Stimulated activated CD4-positive, alpha-beta T cell treated with anti-CD3 and anti-CD28 coated beads, TNF-alpha, amount 100 ng/mL, for 24 hours (primary cell): Measurements from ENCODE around the gene NDNF.

Source experiments
- DNase-seq, 3 experiments: peaks; one replicate each; pipeline ENCODE4 v3.0.0-alpha.2; 2020; ENCODE audit warnings: low read depth in 3 of 3

The NDNF gene

DNA sequence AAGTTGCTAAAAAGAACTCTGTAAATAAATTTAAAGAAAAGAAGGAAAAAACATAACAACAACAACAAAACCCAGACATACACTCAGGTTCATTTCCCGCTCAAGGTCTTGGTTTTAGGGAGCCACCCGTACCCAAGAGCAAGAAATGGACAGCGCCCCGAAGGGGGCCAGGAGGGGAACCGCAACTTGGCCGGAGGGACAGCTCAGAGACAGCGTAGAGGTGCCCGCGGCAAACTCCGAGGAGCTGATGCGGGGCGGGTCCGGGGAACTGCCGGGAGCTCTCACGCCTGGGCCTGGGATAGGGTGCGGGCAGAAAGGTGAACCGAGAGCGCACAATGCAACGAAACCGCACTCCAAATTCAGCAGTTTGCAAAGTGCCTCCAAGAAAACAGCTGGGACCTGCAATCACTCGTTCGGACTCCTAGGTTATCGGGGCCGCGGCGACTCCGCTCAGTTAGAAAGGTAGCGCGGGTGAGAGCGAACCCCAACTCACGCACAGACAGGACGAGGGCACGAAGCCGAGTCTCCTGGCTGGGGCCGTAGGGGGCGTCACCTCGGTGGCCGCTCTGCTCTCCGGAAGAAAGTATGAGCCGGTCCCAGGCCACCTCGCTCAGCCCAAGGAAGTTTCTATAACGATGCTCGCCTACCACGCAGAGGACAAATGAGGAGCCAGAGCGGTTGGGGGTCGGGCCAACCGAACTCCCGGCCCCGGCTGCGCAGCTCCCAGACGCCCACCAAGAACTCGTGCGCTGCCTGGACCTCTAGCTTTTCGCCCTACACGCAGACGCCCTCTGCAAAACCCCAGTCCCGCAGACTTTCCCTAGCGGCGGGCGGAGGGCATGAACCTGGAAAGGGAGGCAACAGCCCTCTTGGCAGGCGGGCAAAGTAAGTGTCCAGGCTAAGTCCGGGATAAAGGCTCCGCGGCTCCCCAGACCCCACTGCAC is 1.4 kb downstream of the NDNF start:
- peak in 1 of 3 experiments; percentile 4 for DNase-seq

DNA sequence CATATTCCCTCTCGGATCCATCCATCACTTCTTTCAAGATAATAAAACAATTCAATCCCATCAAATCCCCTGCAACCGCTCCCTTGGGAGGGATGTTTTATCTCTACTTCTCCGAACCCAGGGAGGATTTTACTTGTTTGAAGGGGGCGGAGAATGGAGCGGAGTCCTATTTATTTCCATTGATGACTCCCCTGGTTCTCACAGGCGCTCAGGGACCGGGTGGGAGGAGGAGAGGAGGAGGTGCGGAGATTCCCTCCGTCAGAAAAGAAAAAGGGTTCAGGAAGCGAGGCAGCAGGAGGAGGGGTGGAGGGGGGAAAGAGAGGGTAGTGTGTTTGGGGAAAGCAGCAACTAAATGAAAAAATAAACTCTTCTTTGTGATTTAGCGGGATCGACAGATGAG is 2.1 kb downstream of the NDNF start:
- DNase-seq: no peak

DNA sequence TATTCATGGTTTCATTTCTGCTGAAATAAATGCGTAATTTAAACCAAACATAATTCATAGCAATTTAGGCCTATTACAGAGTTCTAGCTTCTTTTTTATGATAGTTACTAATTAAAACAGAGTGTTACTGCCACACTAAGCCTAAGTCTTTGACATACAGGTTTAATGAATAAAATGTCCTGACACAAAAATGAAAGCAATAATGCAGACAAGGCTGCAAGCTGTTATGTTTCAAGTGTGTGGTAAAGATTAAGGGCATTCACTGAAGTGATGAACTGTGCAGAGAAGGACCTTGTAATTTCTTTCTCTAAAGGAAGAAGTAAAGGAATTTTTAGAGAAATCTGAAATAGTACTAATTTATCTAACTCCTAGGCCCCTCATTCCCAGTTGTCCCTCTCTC is 2.9 kb downstream of the NDNF start:
- DNase-seq: no peak

DNA sequence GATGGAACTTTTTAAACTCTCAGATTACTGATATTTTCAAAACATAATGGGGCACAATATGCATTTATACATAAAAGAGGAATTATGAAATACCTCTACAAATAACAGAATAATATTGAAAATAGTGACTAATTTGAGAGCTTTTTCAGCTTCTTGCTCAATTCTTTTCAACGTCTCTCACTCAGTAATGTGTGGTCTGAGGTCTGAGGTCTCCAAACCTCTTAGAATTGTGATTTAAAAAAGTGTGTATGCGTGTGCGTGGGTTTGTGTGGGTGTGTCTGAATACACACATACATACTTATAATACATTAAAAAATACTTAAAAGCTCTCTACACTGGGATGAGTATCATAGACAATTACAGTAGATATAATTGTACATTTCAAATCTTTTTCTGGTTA is 7.9 kb downstream of the NDNF start:
- DNase-seq: no peak

DNA sequence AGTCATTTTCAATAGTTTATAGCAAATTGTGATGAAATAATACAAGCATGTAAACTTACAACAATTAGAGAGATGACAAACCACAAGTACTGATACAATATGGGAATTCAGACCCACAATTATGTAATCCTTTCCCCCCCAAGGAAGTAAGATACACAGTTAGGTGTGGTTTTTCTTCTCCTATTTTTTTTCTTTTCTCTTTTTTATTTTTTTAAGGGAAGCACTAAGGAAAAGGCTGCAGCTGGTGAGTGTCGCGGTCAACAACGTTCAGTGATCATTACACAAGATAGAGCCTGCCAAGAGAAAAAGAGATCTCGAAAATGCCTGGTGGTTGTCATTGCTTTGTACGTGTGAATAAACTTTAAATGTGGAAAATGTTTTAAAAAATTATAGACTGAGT is 9.8 kb downstream of the NDNF start:
- DNase-seq: no peak

DNA sequence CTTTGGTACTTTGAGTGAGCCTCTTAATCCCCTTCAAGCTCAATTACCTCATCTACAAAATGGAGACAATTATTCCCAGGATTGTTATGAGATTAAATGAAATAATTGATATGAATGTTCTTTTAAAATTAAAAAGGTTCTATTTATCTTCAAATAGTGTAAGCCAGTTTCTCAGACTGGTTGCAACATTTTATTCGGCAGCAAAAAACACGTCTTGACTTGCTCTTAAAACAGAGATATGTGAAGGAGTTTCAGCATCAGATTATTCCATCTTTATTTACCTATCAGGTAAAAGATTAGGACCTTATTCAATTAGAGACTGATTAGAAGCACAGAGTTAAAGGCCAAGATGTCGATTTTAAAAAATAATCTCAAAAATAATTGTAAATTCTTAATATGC is 10.5 kb downstream of the NDNF start:
- no peak for DNase-seq

DNA sequence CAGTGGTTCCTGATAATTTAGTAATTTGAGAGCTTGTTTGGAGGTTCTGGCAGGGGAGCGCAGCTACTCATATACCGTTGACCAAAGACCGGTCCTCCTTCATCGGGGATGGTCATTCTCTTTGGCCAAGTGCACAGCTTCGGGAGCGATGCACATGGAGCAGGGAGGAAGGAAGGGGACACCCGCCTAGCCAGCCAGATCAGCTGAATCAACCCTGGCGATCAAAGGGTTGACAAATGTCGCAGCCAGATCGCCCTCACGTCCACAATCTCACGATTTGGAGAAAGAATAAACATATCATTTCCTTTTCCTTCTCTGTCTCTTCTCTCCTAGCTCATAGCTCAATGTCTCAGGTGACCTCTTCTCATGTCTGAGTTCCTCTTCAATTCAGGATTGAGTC is 11.1 kb downstream of the NDNF start:
- DNase-seq: no peak

DNA sequence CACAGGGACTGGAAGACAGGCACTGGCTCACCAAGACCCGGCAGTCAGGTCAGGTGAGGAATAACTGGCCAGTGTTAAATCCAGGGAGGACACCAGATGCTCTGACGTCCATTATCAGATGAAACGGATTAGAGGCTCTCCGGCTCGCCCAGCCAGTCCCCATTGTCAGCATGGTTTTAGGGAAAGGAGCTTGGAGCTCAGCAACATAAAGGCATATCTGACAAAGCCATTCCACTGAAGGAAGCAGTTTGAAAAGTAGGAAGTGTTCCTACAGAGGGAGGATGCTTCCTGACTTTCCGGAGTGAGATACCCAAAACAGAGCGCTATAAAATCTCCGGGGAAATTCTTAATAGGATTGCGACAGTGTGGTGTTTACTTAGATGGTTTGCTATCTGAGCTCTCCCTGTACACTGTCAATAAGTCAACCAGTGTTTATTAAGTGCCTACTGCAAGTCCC is 14.8 kb downstream of the NDNF start:
- DNase-seq: no peak

DNA sequence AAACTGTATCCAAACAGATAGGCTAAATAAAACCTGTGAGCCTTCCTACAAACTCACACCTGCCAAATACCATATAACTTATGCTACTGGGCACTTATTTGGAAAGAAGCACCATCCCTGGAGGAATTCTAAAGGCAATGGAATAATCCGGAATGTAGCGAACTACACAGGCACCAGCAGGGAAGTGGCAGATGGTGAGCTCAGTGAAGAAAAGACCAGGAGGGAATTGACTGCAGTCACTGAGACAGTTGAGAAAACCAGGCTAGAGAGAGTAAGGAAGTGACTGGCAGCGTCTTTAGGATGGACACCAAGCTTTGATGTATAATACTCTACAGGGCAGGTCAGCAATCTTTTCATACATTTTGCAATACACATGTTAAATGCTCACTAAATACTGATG is 16.3 kb downstream of the NDNF start:
- DNase-seq: no peak

DNA sequence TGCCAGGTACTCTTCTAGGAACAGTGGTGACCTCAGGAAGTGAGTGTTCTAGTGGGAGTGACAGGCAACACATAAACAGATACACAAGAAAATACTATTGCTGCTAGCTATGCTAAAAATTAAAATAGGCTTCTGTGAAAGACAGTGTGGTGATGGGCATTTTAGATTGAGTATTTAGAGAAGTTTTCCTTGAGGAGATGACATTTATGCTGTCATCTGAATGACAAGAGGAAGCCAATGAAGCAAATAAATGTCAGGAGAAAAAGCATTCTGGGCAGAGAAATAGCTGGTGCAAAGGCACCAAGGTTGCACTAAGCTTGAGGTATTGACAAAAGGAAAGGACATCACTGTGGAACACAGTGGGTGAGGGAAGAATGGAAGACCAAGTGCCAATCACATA is 18.0 kb downstream of the NDNF start:
- no peak for DNase-seq

DNA sequence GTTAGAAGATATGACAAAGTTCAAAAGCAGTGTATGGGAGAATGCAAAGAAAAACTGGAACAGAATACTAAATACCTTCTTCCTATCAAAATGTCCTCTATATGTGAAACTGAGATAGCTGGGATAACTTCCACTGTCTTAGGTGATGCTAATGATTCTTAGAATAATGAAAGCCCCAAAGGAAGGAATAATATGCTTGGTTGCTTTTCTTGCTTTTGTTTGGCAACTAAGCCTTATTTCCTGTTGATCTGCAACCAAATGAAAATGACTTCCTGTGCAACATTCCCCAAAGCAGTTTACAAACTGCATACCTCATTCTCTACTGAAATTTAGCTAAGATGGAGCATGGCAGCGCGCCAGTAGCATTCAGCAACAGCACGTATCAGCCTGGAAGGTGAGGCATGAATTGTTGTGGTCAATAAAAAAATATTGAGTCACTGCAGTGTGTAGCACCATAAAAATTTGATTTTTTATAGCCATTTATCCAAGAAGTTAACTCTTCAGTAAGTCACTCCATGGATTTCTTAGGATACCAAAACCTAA is 18.7 kb downstream of the NDNF start:
- no peak for DNase-seq

DNA sequence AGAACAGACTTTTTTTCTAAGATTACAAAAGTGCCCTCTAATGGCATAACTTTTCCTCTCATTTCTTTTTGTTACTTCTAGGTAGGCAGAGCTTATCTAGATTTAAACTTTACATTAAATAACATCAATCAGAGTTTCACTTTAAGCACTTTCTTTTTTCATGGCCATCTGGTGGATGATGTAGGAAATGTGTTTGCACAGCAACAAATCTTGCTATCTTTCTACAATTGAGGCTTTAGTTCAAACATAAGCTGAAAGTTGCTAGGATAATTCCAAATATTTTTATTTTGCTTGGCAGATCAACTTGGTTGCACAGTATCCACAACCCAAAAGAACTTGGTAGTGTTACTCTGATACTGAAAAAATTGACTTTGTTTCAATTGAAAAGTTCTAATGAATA is 22.0 kb downstream of the NDNF start:
- no peak for DNase-seq

DNA sequence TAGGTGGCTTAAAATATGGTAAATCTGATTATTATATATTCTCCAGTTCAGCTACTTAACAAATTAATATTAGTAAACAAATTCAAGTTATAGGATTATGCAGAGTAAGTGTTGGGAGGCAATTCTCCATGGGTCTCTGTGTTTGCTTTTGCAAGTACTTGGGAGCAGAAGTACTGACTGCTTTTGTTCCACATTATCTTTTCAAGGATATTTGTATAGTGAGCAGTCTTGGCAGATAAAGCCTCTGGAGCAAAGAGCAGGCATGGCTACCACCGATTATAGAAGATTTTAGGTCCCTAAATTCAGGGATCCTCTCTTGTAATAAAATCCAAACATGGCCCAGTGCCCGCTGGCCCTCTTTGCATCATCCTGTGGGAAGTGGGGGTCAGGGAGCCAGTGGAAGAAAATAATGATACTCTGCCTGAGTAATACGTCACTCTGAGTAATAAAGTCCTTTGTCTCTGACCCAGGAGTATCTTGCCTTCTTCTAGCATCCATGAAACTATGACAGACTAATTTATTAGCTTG is 23.2 kb downstream of the NDNF start:
- no peak for DNase-seq

DNA sequence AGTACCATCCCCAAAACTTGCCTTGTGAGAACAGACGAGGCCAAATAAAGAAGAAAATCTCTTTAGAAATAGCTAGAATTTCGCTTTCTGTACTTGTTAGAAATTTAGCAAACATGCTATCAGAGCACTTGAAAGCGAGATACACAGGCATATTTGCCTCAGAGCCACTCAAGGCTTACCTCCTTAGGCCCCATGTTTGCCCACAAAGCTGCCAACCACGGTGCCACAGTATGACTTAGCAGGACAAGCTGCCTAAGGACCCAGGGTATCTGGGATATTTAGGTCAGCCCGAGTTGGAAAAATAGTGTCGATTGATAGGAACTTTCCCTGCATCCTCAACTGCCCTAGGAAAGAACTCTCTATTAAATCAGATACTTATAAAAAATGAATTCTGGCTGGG is 24.2 kb downstream of the NDNF start:
- no peak for DNase-seq

DNA sequence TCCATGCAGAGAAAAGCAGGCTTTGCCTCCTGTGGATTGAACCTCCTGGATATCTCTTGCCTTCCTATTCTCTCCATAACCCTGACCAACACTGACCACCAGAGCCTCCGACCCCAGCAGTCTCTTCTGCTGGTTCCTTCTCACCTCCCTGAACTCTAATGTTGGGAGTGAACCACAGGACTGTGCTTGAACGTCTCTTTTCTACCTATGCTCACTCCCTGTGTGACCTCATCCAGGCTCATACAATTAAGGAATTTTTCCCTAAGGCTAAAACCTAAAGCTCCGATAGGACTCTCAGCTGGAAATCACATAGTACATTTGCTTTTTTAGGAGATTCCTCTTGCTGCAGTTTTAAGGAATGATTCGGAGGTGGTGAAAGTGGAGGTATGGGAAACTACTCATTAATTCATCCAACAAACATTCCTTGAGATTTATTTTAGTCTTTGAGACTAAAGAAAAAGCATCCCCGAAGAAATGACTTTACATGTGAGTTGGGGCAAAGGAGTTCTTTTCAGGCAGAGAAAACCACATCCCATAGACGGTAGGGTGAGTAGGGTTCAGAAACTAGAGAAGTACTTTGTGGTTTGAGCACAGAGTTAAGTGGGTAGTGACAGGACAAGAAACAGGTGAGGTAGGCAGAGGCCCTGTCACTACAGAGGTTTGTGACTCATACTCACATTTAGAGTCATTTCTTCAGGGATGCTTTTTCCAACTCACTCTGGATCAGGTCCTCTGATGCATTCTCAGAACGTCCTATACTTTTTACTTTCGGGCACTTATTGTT is 30.8 kb downstream of the NDNF start:
- peak in 1 of 3 experiments; percentile 11 for DNase-seq

DNA sequence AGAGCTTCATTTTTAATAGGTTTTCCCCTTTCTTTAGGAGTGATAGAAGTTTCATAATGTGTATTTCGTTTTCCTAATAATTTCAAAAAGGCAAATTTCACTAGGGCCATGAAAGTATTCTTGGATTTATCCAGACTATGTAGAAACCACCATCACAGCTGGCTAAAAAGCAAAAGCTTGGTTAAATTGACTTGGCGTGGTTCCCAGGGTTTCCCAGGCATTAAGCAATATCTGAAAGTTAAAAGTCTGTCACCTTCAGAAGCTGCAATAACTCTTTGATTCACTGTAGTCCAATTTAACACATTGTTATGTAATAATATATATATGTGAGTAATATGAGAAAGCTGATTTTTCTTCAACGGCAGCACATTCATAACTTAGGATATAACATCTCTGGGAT is 38.3 kb downstream of the NDNF start:
- DNase-seq: no peak

DNA sequence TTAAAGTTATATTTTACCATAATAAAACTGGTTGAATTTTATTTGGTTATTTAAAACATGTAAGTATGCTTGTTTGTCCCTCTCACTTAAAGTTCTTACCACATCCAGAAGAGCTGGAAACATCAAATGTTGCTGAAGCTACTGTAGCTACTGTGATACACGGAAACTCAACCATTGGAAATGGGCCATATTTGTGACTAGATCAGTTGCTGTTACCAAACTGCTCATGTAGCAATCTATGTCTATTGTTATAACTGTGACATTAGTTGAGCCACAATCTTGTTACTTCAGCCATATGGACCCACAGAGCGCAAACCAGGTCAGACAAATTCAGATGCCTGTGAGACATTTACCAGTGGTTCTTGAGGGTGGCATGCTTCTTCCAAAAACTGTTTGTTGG is 41.6 kb downstream of the NDNF start:
- no peak for DNase-seq

DNA sequence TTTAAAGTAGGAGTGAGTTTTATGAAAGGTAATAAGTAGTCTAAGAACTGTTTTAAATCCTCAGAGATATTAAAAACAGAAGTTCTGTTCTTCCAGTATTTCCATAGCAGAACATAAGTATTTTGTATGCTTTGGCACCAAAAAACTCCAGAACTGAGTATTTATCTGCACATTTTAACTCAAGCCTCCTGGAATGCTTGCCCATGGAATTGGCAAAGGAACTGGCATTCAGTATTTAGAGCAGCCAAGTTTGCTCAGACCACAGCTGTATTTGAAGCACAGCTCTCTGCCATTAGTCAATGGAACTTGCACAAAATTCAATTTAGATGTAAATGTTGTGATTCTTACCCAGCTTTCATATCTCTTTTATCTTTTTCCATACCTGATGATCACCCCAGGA is 42.2 kb downstream of the NDNF start:
- no peak for DNase-seq

DNA sequence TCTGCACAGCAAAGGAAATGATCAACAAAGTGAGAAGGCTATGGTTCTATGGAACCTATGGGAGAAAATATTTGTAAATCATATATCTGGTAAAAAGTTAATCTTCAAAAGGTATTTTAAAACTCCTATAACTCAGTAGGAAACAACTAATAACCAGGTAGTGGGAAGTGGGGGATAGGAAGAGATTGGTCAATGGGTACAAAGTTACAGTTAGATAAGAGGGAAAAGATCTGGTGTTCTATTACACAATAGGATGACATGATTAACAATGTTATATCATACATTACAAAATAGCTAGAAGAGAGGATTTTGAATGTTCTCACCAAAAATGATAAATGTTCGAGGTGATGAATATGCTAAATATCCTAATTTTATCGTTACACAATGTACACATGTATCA is 46.3 kb downstream of the NDNF start:
- no peak for DNase-seq

DNA sequence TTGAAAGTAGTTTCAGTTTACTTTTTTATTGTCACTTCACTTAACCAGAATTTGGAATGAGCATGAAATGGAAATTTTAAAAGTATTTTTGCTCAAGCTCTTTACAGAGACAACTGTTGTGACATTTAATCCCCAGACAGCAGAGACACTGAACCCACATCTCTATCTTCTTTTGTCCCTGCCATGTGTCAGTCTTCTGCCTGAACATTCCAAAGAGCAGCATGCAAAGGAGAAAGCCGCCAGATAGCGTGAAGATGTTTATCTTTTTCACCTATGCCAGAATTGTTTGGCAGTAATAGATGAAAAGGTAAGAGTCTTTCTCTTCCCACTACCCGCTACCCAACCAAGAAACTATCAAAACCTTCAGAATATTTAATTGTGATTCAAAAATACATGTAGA is 46.8 kb downstream of the NDNF start:
- DNase-seq: no peak

DNA sequence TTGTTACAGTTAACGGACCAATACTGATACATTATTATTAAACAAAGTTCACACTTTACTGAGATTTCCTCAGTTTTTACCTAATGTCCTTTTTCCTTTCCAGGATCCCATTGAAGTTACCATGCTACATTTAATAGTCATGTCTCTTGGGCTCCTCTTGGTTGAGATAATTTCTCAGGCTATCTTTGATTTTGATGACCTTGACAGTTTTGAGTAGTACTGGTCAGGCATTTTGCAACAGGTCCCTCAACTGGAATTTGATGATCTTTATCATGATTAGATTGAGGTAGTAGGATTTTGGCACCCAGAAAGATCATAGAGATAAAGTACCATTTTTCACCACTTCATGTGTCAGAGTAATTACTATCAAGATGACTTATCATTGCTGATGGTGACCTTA is 53.8 kb downstream of the NDNF start:
- no peak for DNase-seq

DNA sequence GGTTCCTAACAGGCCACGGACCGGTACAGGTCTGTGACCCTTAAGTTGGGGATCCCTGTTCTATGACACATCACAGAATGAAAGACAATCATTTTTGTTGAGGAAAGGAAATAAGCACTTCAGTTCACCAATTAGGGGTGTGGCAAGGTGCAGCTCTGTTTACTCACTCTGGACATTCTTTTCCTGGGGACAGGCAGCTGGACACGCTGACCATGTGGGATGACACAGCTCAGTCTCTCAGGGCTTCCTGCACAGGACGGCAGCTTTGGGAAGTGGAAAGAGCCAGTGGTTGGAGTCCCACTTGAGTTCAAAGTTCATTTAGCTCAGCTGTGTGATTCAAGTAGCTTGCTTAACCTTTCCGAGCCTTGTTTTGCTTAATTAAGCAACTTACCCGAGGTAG is 55.7 kb downstream of the NDNF start:
- no peak for DNase-seq

DNA sequence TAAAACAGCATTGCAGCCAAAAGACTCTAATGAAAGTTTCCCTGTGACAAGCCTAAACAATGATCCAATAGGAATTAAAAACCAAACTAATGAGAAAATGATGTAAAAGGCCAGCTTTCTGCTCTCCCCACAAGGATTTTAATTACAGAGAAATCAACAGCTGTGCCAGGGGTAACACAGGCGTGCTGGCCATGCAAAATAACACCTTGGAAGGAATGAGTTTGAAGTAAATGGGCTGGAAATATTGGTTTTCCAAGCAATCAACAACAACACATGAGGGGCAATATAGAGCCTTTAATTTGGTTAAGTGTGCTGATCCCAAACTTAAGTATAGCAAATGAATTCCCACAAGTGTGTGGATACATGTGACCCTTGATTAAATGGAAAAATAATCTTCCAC is 56.9 kb downstream of the NDNF start:
- DNase-seq: no peak
